Measurements from ENCODE around the gene VMP1.
"Not testable (repeated sequence)": the region's sequence is repeated elsewhere in the genome, so short reads cannot be mapped to it uniquely, and the experiment has no call there.

VMP1 gene

DNA sequence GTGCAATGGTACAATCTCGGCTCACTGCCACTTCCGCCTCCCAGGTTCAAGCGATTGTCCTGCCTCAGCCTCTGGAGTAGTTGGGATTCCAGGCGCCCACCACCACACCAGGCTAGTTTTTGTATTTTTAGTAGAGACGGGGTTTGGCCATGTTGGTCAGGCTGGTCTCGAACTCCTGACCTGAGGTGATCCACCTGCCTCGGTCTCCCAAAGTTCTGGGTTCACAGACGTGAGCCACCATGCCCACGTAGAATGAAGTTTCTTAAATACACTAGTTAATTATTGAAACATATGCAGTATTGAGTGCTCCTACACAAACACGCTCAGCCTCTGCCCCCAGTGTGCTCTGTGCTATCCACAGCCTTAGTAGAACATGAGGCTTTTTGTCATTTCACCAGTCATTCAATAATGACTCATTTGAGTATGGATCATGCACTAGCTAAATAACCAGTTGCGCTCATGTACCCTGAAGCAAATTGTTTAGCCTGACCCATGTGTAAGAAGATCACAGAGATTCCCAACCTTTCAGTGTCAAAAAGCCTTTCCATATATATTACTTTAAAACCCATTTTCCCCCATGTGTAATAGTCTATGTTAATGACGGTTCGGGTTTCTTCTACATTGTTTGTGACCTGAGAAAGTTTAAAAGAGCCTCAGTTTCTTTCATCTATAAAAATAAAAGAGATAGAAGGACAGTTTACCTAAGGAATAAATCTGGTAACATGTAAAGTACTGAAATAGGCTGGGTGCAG, 135.6 kb downstream of the VMP1 start:
- Histone ChIP-seq H3K4me1 (ENCODE audit: control insufficient read depth in 1 of 2, insufficient read depth in 2 of 2, low read length in 2 of 2) (peaks cover 32 to 43% of the 10 kb centered on the region in 2 donors), H3K9me3 (ENCODE audit: control insufficient read depth in 1 of 2, low read length in 2 of 2) (no peaks in the 10 kb centered on the region), H3K36me3 (ENCODE audit: control insufficient read depth in 1 of 2, insufficient read depth in 2 of 2, low read length in 2 of 2) (peaks cover 15 to 26% of the 10 kb centered on the region in 2 donors), H3K27me3 (ENCODE audit: control insufficient read depth in 1 of 2, insufficient read depth in 2 of 2, low read length in 2 of 2) (no peaks in the 10 kb centered on the region), H3K9ac (ENCODE audit: low read depth in 1 of 2, low read length in 2 of 2) (peak overlapping the region in 1 of 2 donors; percentile 39), H3K4me3 (ENCODE audit: low read depth in 1 of 2, low read length in 2 of 2) (peak overlapping the region in 1 of 2 donors; percentile 30), H3K27ac (ENCODE audit: low read depth, low read length) (peak overlapping the region; percentile 50)

DNA sequence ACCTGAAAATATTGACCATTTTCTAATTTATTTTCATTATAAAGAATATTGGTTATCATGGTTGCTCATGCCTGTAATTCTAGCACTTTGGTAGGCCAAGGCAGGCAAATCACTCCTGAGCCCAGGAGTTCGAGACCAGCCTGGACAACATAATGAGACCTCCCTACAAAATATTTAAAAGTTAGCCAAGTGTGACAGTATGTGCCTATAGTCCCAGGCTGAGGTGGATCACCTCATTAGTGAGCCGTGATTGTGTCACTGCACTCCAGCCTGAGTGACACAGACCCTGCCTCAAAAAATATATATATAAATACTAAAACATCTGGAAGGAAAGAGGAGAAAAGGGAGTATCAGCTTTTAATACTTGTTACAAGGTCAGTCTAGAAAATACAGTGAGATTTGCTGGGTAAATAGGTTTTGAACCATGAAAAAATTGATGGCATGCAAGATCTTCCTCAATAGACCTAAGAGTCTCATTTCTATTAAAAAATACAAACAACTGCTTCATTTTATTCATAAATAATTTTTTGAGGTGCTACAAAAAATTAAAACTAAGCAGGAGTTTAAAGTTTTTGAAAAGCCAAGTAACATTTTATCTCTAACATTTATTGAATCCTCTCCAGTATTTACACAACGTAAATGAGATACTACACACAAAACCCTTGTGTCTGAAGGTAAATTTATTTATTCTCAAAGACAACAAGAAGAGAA, 137.6 kb downstream of the VMP1 start:
- H3K9me3 ChIP-seq (ENCODE audit: control insufficient read depth in 1 of 2, low read length in 2 of 2), result no peaks in the 10 kb centered on the region
- peaks cover 50 to 56% of the 10 kb centered on the region in 2 donors for H3K4me1 ChIP-seq (ENCODE audit: control insufficient read depth in 1 of 2, insufficient read depth in 2 of 2, low read length in 2 of 2)
- H3K27me3 ChIP-seq (ENCODE audit: control insufficient read depth in 1 of 2, insufficient read depth in 2 of 2, low read length in 2 of 2), result no peaks in the 10 kb centered on the region
- peaks cover 6 to 11% of the 10 kb centered on the region in 2 donors for H3K36me3 ChIP-seq (ENCODE audit: control insufficient read depth in 1 of 2, insufficient read depth in 2 of 2, low read length in 2 of 2)
- peak overlapping the region; percentile 41 to 45 for H3K9ac ChIP-seq (ENCODE audit: low read depth in 1 of 2, low read length in 2 of 2)
- peak overlapping the region; percentile 72 for H3K27ac ChIP-seq (ENCODE audit: low read depth, low read length)
- H3K4me3 ChIP-seq (ENCODE audit: low read depth in 1 of 2, low read length in 2 of 2), result no peak overlapping the region

DNA sequence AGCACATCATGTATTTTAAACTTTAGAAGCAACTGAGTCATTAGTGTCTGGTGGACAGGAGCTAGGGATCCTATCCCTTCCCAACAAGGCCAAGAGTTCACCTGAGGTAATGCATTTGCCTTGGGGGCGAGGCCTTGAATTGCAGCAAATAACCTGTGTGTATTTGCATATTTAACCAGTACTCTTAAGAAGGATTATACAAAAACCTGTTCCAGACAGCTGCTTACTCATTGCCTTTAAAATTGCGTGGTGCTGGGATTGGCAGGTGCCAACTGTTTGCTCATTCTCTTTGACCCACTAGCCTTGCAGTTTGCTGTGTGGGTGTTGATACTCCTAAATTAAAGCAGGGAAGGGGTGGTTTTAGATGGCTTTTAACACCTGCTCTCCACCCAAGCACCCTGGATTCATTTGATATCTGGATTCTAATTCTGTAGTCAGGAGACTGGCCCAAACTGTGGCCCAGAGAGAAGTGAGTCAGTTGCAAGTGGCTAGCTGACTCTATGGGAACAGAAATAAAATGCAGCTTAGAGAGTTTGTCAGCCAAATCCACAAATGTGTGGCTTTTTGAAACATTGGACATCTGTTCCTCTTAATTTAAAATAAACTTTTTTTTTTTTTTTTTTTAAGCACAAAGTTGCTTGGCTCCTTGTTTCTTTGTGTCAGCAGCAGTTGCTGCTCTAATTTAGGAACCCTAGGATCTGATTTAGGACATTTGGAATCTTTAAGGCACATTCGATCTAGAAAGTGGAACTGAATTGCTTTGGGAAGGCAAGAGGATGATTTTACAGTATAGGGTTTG, 138.3 kb downstream of the VMP1 start:
- Histone ChIP-seq H3K4me3 (ENCODE audit: low read depth in 1 of 2, low read length in 2 of 2) (peak overlapping the region in 1 of 2 donors; percentile 33), H3K9me3 (ENCODE audit: control insufficient read depth in 1 of 2, low read length in 2 of 2) (no peaks in the 10 kb centered on the region), H3K27ac (ENCODE audit: low read depth, low read length) (peak overlapping the region; percentile 72), H3K9ac (ENCODE audit: low read depth in 1 of 2, low read length in 2 of 2) (peak overlapping the region; percentile 45 to 61), H3K4me1 (ENCODE audit: control insufficient read depth in 1 of 2, insufficient read depth in 2 of 2, low read length in 2 of 2) (peaks cover 50 to 56% of the 10 kb centered on the region in 2 donors), H3K36me3 (ENCODE audit: control insufficient read depth in 1 of 2, insufficient read depth in 2 of 2, low read length in 2 of 2) (peaks cover 3 to 4% of the 10 kb centered on the region in 2 donors), H3K27me3 (ENCODE audit: control insufficient read depth in 1 of 2, insufficient read depth in 2 of 2, low read length in 2 of 2) (no peaks in the 10 kb centered on the region)

DNA sequence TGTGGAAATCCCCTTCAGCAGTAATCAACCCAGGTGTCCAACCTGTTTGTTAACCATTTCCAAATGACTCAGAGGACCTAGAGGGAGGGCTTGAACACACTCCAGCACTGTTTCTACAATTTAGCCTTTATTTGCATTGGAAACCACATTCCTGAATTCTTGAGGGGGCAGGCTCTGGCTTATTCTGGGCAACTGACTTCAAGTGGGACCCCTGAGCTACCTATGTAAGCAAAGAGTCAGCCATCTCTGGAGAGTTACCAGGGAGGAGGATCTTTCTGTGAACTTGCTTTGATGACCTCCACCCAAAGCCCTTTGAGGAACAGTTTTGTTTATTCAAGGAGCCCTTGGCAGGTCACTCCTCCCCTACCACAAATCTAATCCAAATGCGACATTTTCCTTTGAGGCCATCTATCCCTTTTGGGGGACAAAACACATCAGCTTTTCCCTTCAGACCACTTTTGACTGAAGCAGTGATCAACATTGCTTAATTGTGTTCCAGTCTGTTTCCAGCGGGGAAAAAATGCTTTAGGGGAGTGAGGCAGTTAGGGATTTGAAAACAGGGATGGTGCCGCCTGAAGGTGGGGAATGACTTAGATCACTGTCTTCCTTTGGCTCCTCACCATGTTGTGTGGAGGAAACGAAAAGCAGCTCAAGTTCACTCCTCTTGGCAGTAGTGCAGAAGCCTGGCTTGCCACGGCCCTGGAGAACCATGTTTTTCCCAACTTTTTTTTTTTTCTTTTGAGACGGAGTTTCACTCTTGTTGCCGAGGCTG, 139.1 kb downstream of the VMP1 start:
- Histone ChIP-seq H3K27ac (ENCODE audit: low read depth, low read length) (peak overlapping the region; percentile 71), H3K36me3 (ENCODE audit: control insufficient read depth in 1 of 2, insufficient read depth in 2 of 2, low read length in 2 of 2) (no peaks in the 10 kb centered on the region), H3K9ac (ENCODE audit: low read depth in 1 of 2, low read length in 2 of 2) (peak overlapping the region; percentile 45 to 61), H3K4me3 (ENCODE audit: low read depth in 1 of 2, low read length in 2 of 2) (peak overlapping the region; percentile 2 to 33), H3K27me3 (ENCODE audit: control insufficient read depth in 1 of 2, insufficient read depth in 2 of 2, low read length in 2 of 2) (no peaks in the 10 kb centered on the region), H3K4me1 (ENCODE audit: control insufficient read depth in 1 of 2, insufficient read depth in 2 of 2, low read length in 2 of 2) (peaks cover 54 to 59% of the 10 kb centered on the region in 2 donors), H3K9me3 (ENCODE audit: control insufficient read depth in 1 of 2, low read length in 2 of 2) (no peaks in the 10 kb centered on the region)

DNA sequence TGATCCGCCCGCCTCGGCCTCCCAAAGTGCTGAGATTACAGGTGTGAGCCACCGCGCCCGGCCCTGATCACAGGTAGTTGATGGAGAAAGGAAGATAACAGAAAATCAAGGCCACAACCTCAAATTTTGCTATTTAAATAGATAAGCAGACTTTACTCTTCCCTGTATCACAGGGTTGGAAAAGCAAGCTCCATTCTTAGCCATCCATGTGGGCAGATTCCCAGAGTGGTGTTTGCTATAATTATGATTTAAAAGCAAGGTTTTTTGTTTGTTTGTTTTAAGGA, 140.9 kb downstream of the VMP1 start:
- H3K36me3 ChIP-seq (ENCODE audit: control insufficient read depth in 1 of 2, insufficient read depth in 2 of 2, low read length in 2 of 2), result no peaks in the 10 kb centered on the region
- no peaks in the 10 kb centered on the region for H3K9me3 ChIP-seq (ENCODE audit: control insufficient read depth in 1 of 2, low read length in 2 of 2)
- peak overlapping the region; percentile 52 for H3K27ac ChIP-seq (ENCODE audit: low read depth, low read length)
- peak overlapping the region in 1 of 2 donors; percentile 38 for H3K4me3 ChIP-seq (ENCODE audit: low read depth in 1 of 2, low read length in 2 of 2)
- H3K4me1 ChIP-seq (ENCODE audit: control insufficient read depth in 1 of 2, insufficient read depth in 2 of 2, low read length in 2 of 2), result peaks cover 66 to 70% of the 10 kb centered on the region in 2 donors
- H3K27me3 ChIP-seq (ENCODE audit: control insufficient read depth in 1 of 2, insufficient read depth in 2 of 2, low read length in 2 of 2), result no peaks in the 10 kb centered on the region
- H3K9ac ChIP-seq (ENCODE audit: low read depth in 1 of 2, low read length in 2 of 2), result peak overlapping the region; percentile 15 to 28

DNA sequence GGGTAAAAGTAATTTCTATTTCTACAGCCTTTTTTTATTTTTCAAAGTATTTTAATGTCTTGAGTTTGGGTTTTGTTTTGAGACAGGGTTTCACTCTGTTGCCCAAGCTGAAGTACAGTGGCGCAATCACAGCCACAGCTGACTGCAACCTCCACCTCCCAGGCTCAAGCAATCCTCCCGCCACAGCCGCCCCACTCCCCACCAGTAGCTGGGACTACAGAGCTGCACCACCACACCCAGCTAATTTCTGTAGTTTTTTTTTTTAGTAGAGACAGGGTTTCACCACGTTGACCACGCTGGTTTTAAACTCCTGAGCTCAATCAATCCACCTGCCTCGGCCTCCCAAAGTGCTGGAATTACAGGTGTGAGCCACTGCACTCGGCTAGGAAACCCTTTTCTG, 141.3 kb downstream of the VMP1 start:
- no peaks in the 10 kb centered on the region for H3K36me3 ChIP-seq (ENCODE audit: control insufficient read depth in 1 of 2, insufficient read depth in 2 of 2, low read length in 2 of 2)
- no peaks in the 10 kb centered on the region for H3K27me3 ChIP-seq (ENCODE audit: control insufficient read depth in 1 of 2, insufficient read depth in 2 of 2, low read length in 2 of 2)
- peak overlapping the region; percentile 52 for H3K27ac ChIP-seq (ENCODE audit: low read depth, low read length)
- peak overlapping the region in 1 of 2 donors; percentile 38 for H3K4me3 ChIP-seq (ENCODE audit: low read depth in 1 of 2, low read length in 2 of 2)
- peak overlapping the region; percentile 15 to 36 for H3K9ac ChIP-seq (ENCODE audit: low read depth in 1 of 2, low read length in 2 of 2)
- no peaks in the 10 kb centered on the region for H3K9me3 ChIP-seq (ENCODE audit: control insufficient read depth in 1 of 2, low read length in 2 of 2)
- H3K4me1 ChIP-seq (ENCODE audit: control insufficient read depth in 1 of 2, insufficient read depth in 2 of 2, low read length in 2 of 2), result peaks cover 64 to 74% of the 10 kb centered on the region in 2 donors

DNA sequence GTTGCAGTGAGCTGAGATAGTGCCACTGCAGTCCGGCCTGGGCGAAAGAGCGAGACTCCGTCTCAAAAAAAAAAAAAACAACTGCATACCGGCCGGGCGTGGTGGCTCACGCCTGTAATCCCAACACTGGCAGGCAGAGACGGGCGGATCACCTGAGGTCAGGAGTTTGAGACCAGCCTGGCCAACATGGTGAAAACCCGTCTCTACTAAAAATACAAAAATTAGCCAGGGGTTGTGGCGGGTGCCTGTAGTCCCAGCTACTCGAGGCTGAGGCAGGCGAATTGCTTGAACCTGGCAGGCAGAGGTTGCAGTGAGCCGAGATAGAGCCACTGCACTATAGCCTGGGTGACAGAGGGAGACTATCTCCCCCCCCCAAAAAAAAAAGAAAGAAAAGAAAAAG, 142.9 kb downstream of the VMP1 start:
- not testable (repeated sequence) for H3K4me3 ChIP-seq (ENCODE audit: low read depth in 1 of 2, low read length in 2 of 2); H3K9me3 ChIP-seq (ENCODE audit: control insufficient read depth in 1 of 2, low read length in 2 of 2); H3K27me3 ChIP-seq (ENCODE audit: control insufficient read depth in 1 of 2, insufficient read depth in 2 of 2, low read length in 2 of 2); H3K36me3 ChIP-seq (ENCODE audit: control insufficient read depth in 1 of 2, insufficient read depth in 2 of 2, low read length in 2 of 2); H3K27ac ChIP-seq (ENCODE audit: low read depth, low read length); H3K9ac ChIP-seq (ENCODE audit: low read depth in 1 of 2, low read length in 2 of 2)
- peaks cover 52 to 66% of the 10 kb centered on the region in 2 donors for H3K4me1 ChIP-seq (ENCODE audit: control insufficient read depth in 1 of 2, insufficient read depth in 2 of 2, low read length in 2 of 2)

DNA sequence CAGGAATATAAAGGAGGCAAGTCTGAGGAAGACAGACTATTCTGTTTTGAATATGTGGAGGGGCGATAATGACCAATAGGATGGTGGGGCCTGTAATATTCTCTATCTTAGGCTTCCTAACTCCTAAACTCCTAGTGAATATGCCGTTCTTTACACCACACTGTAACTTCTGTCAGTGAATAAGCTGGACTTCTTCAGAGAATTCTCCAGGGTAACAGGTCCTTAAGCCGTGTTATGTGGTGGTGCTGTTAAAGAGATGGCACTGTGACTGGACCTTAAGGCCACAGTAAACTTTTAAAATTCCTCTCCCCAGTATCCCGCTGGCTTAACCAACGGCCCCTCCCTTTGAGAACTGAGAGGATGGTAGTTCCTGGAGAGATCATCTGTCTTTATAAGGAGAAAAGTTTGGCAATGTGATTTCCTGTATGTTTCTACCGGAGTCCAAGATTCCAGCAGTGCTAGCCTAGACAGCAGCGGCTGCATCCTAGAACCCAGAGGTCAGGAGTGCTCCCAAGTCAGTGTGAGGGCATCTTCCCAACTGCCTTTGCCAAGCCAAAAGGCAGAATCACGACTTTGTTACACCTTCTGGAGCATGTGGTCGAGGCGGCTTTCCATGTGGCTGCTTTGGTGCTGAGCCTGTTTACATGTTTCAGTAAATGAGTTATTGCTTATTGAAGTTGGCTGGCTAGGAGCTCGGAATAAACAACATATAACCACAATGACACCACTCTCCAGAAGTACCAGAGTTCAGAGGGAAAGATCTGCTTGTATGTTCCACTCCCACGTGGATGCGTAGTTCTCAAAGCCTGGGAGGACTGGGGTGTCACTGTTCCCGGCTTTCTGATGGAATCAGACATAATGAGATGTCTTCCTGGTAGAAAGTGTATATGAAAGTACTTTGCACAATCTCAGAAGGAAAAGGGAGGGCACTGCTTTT, 144.3 kb downstream of the VMP1 start:
- H3K36me3 ChIP-seq (ENCODE audit: control insufficient read depth in 1 of 2, insufficient read depth in 2 of 2, low read length in 2 of 2), result no peaks in the 10 kb centered on the region
- no peaks in the 10 kb centered on the region for H3K27me3 ChIP-seq (ENCODE audit: control insufficient read depth in 1 of 2, insufficient read depth in 2 of 2, low read length in 2 of 2)
- H3K27ac ChIP-seq (ENCODE audit: low read depth, low read length), result peak overlapping the region; percentile 44
- H3K9me3 ChIP-seq (ENCODE audit: control insufficient read depth in 1 of 2, low read length in 2 of 2), result no peaks in the 10 kb centered on the region
- H3K4me3 ChIP-seq (ENCODE audit: low read depth in 1 of 2, low read length in 2 of 2), result no peak overlapping the region
- peaks cover 40 to 60% of the 10 kb centered on the region in 2 donors for H3K4me1 ChIP-seq (ENCODE audit: control insufficient read depth in 1 of 2, insufficient read depth in 2 of 2, low read length in 2 of 2)
- H3K9ac ChIP-seq (ENCODE audit: low read depth in 1 of 2, low read length in 2 of 2), result peak overlapping the region in 1 of 2 donors; percentile 15

DNA sequence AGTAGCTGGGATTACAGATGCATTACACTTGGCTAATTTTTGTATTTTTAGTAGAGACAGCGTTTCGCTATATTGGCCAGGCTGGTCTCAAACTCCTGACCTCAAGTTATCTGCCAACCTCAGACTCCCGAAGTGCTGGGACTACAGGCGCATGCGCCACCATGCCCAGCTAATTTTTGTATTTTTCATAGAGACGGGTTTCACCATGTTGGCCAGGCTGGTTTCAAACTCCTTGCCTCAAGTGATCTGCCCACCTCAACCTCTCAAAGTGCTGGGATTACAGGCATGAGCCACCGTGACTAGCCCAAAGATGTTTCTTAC, 145.4 kb downstream of the VMP1 start:
- not testable (repeated sequence) for H3K36me3 ChIP-seq (ENCODE audit: control insufficient read depth in 1 of 2, insufficient read depth in 2 of 2, low read length in 2 of 2); H3K4me3 ChIP-seq (ENCODE audit: low read depth in 1 of 2, low read length in 2 of 2); H3K27me3 ChIP-seq (ENCODE audit: control insufficient read depth in 1 of 2, insufficient read depth in 2 of 2, low read length in 2 of 2); H3K9me3 ChIP-seq (ENCODE audit: control insufficient read depth in 1 of 2, low read length in 2 of 2); H3K9ac ChIP-seq (ENCODE audit: low read depth in 1 of 2, low read length in 2 of 2)
- Histone ChIP-seq H3K4me1 (ENCODE audit: control insufficient read depth in 1 of 2, insufficient read depth in 2 of 2, low read length in 2 of 2) (peaks cover 31 to 55% of the 10 kb centered on the region in 2 donors), H3K27ac (ENCODE audit: low read depth, low read length) (peak overlapping the region; percentile 3)

Data from duodenal mucosa (tissue), 2 donors.